Smooth muscle cell (in vitro differentiated cells): ENCODE data around the gene INO80B. TPM values are rescaled to one million over a fixed set of nuclear protein-coding genes. Genes with fewer than 3 reads are reported as not detected.
A peak's percentile ranks its signal among the peaks of the same experiment; 100 is the strongest.

ENCODE experiments used
- DNase-seq: peaks from one replicate; lab custom pipeline; 2025; ENCODE audit not compliant: unreplicated experiment; lab: John Stamatoyannopoulos, UW
- H2AFZ ChIP-seq: fragments of 200-600 bp; sonication (generic); 2 replicates; pipeline ENCODE4 v1.6.0; 2016; ENCODE audit warnings: antibody characterized with exemption, low read depth, mild to moderate bottlenecking
- H3F3A ChIP-seq: fragments of 200-600 bp; sonication (generic); 2 replicates; pipeline ENCODE4 v1.6.0; 2017; ENCODE audit warnings: antibody characterized with exemption, low read depth
- H3K27ac ChIP-seq: fragments of 200-600 bp; sonication (generic); 2 replicates; pipeline ENCODE4 v1.5.1; 2016; ENCODE audit warnings: low read depth, mild to moderate bottlenecking
- H3K27me3 ChIP-seq: fragments of 200-600 bp; sonication (generic); 2 replicates; pipeline ENCODE4 v1.6.1; 2016; ENCODE audit warnings: low read depth, mild to moderate bottlenecking
- H3K36me3 ChIP-seq: fragments of 200-600 bp; sonication (generic); 2 replicates; pipeline ENCODE4 v1.5.1; 2016; ENCODE audit warnings: low read depth
- H3K4me1 ChIP-seq: fragments of 200-600 bp; sonication (generic); 2 replicates; pipeline ENCODE4 v1.5.1; 2016; ENCODE audit warnings: low read depth
- H3K4me2 ChIP-seq: fragments of 200-600 bp; sonication (generic); 2 replicates; pipeline ENCODE4 v1.6.0; 2016; ENCODE audit warnings: mild to moderate bottlenecking
- H3K4me3 ChIP-seq: fragments of 200-600 bp; sonication (generic); 2 replicates; pipeline ENCODE4 v1.5.1; 2016; ENCODE audit warnings: mild to moderate bottlenecking
- H3K79me2 ChIP-seq: fragments of 200-600 bp; sonication (generic); 2 replicates; pipeline ENCODE4 v1.6.0; 2016; ENCODE audit warnings: low read depth, mild to moderate bottlenecking
- H3K9ac ChIP-seq: fragments of 200-600 bp; sonication (generic); 2 replicates; pipeline ENCODE4 v1.6.0; 2016; ENCODE audit warnings: low read depth
- H3K9me3 ChIP-seq: fragments of 200-600 bp; sonication (generic); replicated peaks from 2 replicates; pipeline ENCODE4 v1.5.1; 2016; ENCODE audit warnings: low read depth
- H4K20me1 ChIP-seq: fragments of 200-600 bp; sonication (generic); 2 replicates; pipeline ENCODE4 v1.6.0; 2016; ENCODE audit warnings: low read depth
- CTCF ChIP-seq: fragments of 200-600 bp; sonication (generic); IDR thresholded peaks from 2 replicates; pipeline ENCODE4 v1.5.1; 2017; ENCODE audit warnings: borderline replicate concordance, mild to moderate bottlenecking, antibody characterized with exemption; ENCODE audit not compliant: insufficient read depth, poor library complexity, severe bottlenecking
- WGBS: methylation state at CpG from one replicate; pipeline ENCODE4 v1.1.7; 2016; ENCODE audit warnings: low lambda C conversion rate; 5-methylcytosine and 5-hydroxymethylcytosine counted together
- polyA plus RNA-seq: library from polyadenylated mRNA; unstranded; fragments of >200 nt; fragmentation: Nextera tagmentation; extraction: Ambion mirVana; gene quantifications from 2 replicates; pipeline ENCODE4 v1.2.1, GENCODE V29; 2016
- total RNA-seq: library from RNA; depleted of rRNA; stranded (reverse); fragments of >200 nt; gene quantifications from 2 replicates; pipeline ENCODE4 v1.2.3, GENCODE V29; 2014

Gene INO80B
- total and polyA plus RNA-seq, 2 experiments from 2014 or later: 4.7 to 10.4 TPM

DNA sequence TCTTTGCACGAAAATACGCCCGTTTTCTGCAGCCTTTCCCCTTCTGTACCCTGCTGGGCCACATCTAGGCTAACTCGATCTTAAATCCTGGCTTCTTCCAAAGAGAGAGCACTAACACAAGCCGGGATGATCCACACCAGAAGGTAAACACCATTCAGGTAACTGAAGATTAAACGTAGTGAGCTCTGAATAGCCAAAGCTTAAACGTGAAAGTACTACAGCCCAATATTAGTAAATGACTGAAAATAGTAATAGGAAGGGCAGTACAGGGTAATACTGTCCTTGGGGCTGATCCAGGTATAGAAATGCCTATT lies 18.0 kb downstream of the INO80B start:
- H3K36me3 ChIP-seq: no peaks in the 10 kb centered on the region
- no peak for TF ChIP-seq CTCF
- peaks cover 2% of the 10 kb centered on the region for H3K79me2 ChIP-seq
- peak overlapping the region; percentile 91 for H3K27ac ChIP-seq
- H3F3A ChIP-seq: peaks cover 5% of the 10 kb centered on the region
- no peaks in the 10 kb centered on the region for H3K9me3 ChIP-seq
- WGBS: 22% methylated on average over 7 of the region's 7 CpGs
- no peaks in the 10 kb centered on the region for H4K20me1 ChIP-seq
- peak overlapping the region; percentile 69 for H3K9ac ChIP-seq
- peak overlapping the region; percentile 65 for H3K4me3 ChIP-seq
- no peak for DNase-seq
- H3K4me1 ChIP-seq: peaks cover 12% of the 10 kb centered on the region
- peak overlapping the region; percentile 89 for H3K4me2 ChIP-seq
- peak overlapping the region; percentile 88 for H2AFZ ChIP-seq
- no peaks in the 10 kb centered on the region for H3K27me3 ChIP-seq

DNA sequence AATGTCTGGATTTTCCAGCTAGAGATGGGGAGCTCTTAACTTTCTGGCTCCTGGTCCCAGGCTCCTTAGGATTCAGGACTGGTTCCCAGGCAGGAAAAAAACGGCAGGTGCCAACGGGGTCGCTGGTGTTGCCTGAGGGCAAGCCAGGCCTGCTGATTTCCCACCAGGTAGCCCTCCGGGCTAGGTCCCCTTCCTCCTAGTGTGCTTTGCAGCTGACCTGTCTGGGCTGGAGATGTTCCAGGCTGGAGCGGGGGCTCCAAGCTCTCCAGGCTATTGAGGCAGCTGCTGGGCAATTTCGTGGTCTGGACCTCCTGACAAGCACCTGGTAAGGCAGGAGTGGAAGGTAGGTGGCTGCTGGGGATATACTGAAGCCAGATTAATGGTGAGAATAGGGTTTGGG lies 19.6 kb downstream of the INO80B start:
- no peak overlapping the region for H2AFZ ChIP-seq
- H4K20me1 ChIP-seq: no peaks in the 10 kb centered on the region
- WGBS: 96% methylated on average over 6 of the region's 6 CpGs
- H3K9ac ChIP-seq: no peak overlapping the region
- peaks cover 12% of the 10 kb centered on the region for H3K4me1 ChIP-seq
- peaks cover 8% of the 10 kb centered on the region for H3K79me2 ChIP-seq
- H3K4me3 ChIP-seq: no peak overlapping the region
- no peaks in the 10 kb centered on the region for H3K27me3 ChIP-seq
- H3K36me3 ChIP-seq: no peaks in the 10 kb centered on the region
- no peak overlapping the region for H3K27ac ChIP-seq
- no peak for DNase-seq
- TF ChIP-seq CTCF: no peak
- H3K4me2 ChIP-seq: no peak overlapping the region
- no peaks in the 10 kb centered on the region for H3K9me3 ChIP-seq
- peaks cover 5% of the 10 kb centered on the region for H3F3A ChIP-seq

DNA sequence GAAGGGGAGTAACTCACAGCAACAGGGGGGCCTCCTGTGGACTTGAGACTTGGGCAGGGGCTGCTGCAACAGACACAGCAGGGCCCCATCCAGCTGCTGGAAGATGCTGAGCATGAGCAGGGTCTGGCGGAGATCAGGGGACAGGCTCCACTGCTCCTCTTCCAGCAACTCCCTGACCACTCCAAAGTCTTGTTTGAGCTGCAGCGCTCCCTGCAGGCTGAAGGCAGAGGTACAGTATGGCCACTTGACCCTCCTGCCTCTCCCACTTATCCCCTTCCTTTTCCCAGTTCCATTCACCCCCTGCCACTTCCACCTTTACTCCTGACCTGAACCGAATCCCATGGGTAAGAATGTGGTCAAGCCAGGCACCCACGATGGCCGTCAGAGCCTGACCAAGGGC lies 20.0 kb downstream of the INO80B start:
- H3K4me1 ChIP-seq: peaks cover 12% of the 10 kb centered on the region
- WGBS: 95% methylated on average over 5 of the region's 5 CpGs
- H3K9me3 ChIP-seq: no peaks in the 10 kb centered on the region
- peaks cover 10% of the 10 kb centered on the region for H3K79me2 ChIP-seq
- H4K20me1 ChIP-seq: no peaks in the 10 kb centered on the region
- DNase-seq: no peak
- H3F3A ChIP-seq: peaks cover 5% of the 10 kb centered on the region
- no peak overlapping the region for H2AFZ ChIP-seq
- H3K4me3 ChIP-seq: no peak overlapping the region
- H3K27me3 ChIP-seq: no peaks in the 10 kb centered on the region
- no peaks in the 10 kb centered on the region for H3K36me3 ChIP-seq
- H3K4me2 ChIP-seq: no peak overlapping the region
- H3K27ac ChIP-seq: no peak overlapping the region
- peak; percentile 31 for TF ChIP-seq CTCF
- H3K9ac ChIP-seq: no peak overlapping the region

GRCh38 chr2:74481431-74481830 lies 26.5 kb downstream of the INO80B start:
- no peaks in the 10 kb centered on the region for H3K9me3 ChIP-seq
- peak overlapping the region; percentile 79 for H3K4me3 ChIP-seq
- no peak overlapping the region for H2AFZ ChIP-seq
- H3K36me3 ChIP-seq: no peaks in the 10 kb centered on the region
- DNase-seq: no peak
- 53% methylated on average over 3 of the region's 3 CpGs for WGBS
- no peaks in the 10 kb centered on the region for H3F3A ChIP-seq
- H3K9ac ChIP-seq: peak overlapping the region; percentile 42
- no peak overlapping the region for H3K27ac ChIP-seq
- H3K4me1 ChIP-seq: peaks cover 18% of the 10 kb centered on the region
- no peaks in the 10 kb centered on the region for H3K27me3 ChIP-seq
- H3K79me2 ChIP-seq: peaks cover 47% of the 10 kb centered on the region
- H4K20me1 ChIP-seq: no peaks in the 10 kb centered on the region
- peak overlapping the region; percentile 96 for H3K4me2 ChIP-seq
- no peak for TF ChIP-seq CTCF
